Caco-2 (cell line): ENCODE results near the gene EML4. TPM values are rescaled to one million over a fixed set of nuclear protein-coding genes. Genes with fewer than 3 reads are reported as not detected.
"Not testable (repeated sequence)": the region's sequence is repeated elsewhere in the genome, so short reads cannot be mapped to it uniquely, and the experiment has no call there.

ENCODE experiments used
- BruUV-seq: library from RNA; stranded (reverse); fragments of 400-500 nt; replicated peaks from 2 replicates; lab custom pipeline; 2021; lab: Mats Ljungman, UMichigan
- CTCF ChIA-PET: fragments of 300-600 bp; sonication (Branson Sonifier 250); formaldehyde crosslinking; loops from one replicate; lab custom pipeline; 2022; ENCODE audit warnings: antibody characterized with exemption; lab: Charles Lee
- POLR2A ChIA-PET: fragments of 300-600 bp; sonication (Branson Sonifier 250); formaldehyde crosslinking; loops from one replicate; lab custom pipeline; 2022; ENCODE audit warnings: antibody characterized with exemption; lab: Charles Lee
- DNase-seq, 2 experiments: peaks; one replicate each; pipeline versions ENCODE4 v3.0.0 to v3.0.0-alpha.2; 2020 to 2022
- H3K27me3 ChIP-seq: replicated peaks from 2 replicates; pipeline ENCODE4 v1.6.0; 2011; ENCODE audit warnings: low read length; ENCODE audit not compliant: control insufficient read depth, insufficient read depth
- H3K36me3 ChIP-seq: 2 replicates; pipeline ENCODE4 v1.5.1; 2011; ENCODE audit warnings: low read length; ENCODE audit not compliant: control insufficient read depth, insufficient read depth
- H3K4me1 ChIP-seq: fragments of 250-450 bp; sonication (Bioruptor Pico); 2 replicates; pipeline ENCODE4 v1.5.1; 2020; ENCODE audit warnings: mild to moderate bottlenecking
- H3K4me3 ChIP-seq: 2 replicates; pipeline ENCODE4 v1.5.1; 2011; ENCODE audit warnings: low read depth, mild to moderate bottlenecking, control low read depth, low read length
- H3K9me3 ChIP-seq: fragments of 250-450 bp; sonication (Bioruptor Pico); 2 replicates; pipeline ENCODE4 v1.5.1; 2020; ENCODE audit warnings: mild to moderate bottlenecking, moderate library complexity
- H3K27ac Mint-ChIP-seq: one replicate; pipeline ENCODE4 v1.8.0; 2022; ENCODE audit warnings: mixed read lengths; ENCODE audit not compliant: unreplicated experiment
- H3K27me3 Mint-ChIP-seq: one replicate; pipeline ENCODE4 v1.8.0; 2022; ENCODE audit warnings: mixed read lengths; ENCODE audit not compliant: insufficient read depth, unreplicated experiment
- H3K36me3 Mint-ChIP-seq: one replicate; pipeline ENCODE4 v1.8.0; 2022; ENCODE audit warnings: mild to moderate bottlenecking, mixed read lengths; ENCODE audit not compliant: insufficient read depth, unreplicated experiment
- H3K4me1 Mint-ChIP-seq: one replicate; pipeline ENCODE4 v1.8.0; 2022; ENCODE audit warnings: low read depth, mixed read lengths; ENCODE audit not compliant: unreplicated experiment
- H3K4me3 Mint-ChIP-seq: one replicate; pipeline ENCODE4 v1.8.0; 2022; ENCODE audit warnings: mild to moderate bottlenecking, moderate library complexity, mixed read lengths; ENCODE audit not compliant: unreplicated experiment
- H3K9me3 Mint-ChIP-seq: one replicate; pipeline ENCODE4 v1.8.0; 2022; ENCODE audit warnings: mixed read lengths; ENCODE audit not compliant: unreplicated experiment
- CTCF ChIP-seq, 2 experiments: fragments of 200-600 bp in 1 of 2; IDR thresholded peaks; 1 replicate in 1 of 2; 2 replicates in 1 of 2; pipeline versions ENCODE4 v1.5.1 to v1.8.0; 2011 to 2022; ENCODE audit warnings: antibody characterized with exemption in 1 of 2, control low read depth in 1 of 2, inconsistent platforms in 1 of 2, low read depth in 1 of 2, low read length in 1 of 2, mild to moderate bottlenecking in 1 of 2, moderate library complexity in 1 of 2; ENCODE audit not compliant: insufficient read depth in 1 of 2, severe bottlenecking in 1 of 2, unreplicated experiment in 1 of 2
- intact Hi-C: fragments of 100-400 bp; cut with micrococcal nuclease; formaldehyde crosslinking; loops from one replicate; pipeline ENCODE4 v1.10.0; 2022; ENCODE audit not compliant: unreplicated experiment
- total RNA-seq: library from RNA; stranded (reverse); gene quantifications from 2 replicates; pipeline ENCODE4 v1.2.3, GENCODE V29; 2022

The EML4 gene
- total RNA-seq, 1 experiment from 2014 or later: 125 TPM

GRCh38 chr2:42270757-42271156 lies 101.6 kb downstream of the EML4 start:
- peaks cover 21% of the 10 kb centered on the region for H3K36me3 Mint-ChIP-seq
- H3K9me3 ChIP-seq: no peaks in the 10 kb centered on the region
- H3K27me3 ChIP-seq: no peaks in the 10 kb centered on the region
- H3K36me3 ChIP-seq: no peaks in the 10 kb centered on the region; the same call in 1 of the 2 replicates
- no peak for DNase-seq
- H3K4me3 ChIP-seq: no peak overlapping the region
- intact Hi-C loops: no loop called here
- no peaks in the 10 kb centered on the region for H3K4me1 Mint-ChIP-seq
- CTCF ChIA-PET: no interaction called here
- POLR2A ChIA-PET: no interaction called here
- no peak overlapping the region for H3K27ac Mint-ChIP-seq
- H3K4me3 Mint-ChIP-seq: no peak overlapping the region
- H3K9me3 Mint-ChIP-seq: no peaks in the 10 kb centered on the region
- no TSS peak for BruUV-seq
- no peak for TF ChIP-seq CTCF (IDR thresholded peaks at IDR 0.05; ENCODE audit: insufficient read depth in 1 of 2, low read depth in 1 of 2, low read length in 1 of 2, severe bottlenecking in 1 of 2, unreplicated experiment in 1 of 2)
- no peaks in the 10 kb centered on the region for H3K27me3 Mint-ChIP-seq
- H3K4me1 ChIP-seq: no peaks in the 10 kb centered on the region

- H3K4me1 ChIP-seq, H3K36me3 ChIP-seq, POLR2A ChIA-PET, H3K4me3 Mint-ChIP-seq, H3K9me3 Mint-ChIP-seq, H3K27me3 Mint-ChIP-seq, H3K9me3 ChIP-seq, H3K27ac Mint-ChIP-seq, CTCF ChIA-PET, H3K27me3 ChIP-seq, H3K4me1 Mint-ChIP-seq, intact Hi-C loops, H3K4me3 ChIP-seq, BruUV-seq, DNase-seq: not testable (repeated sequence)
- H3K36me3 Mint-ChIP-seq: peaks cover 21% of the 10 kb centered on the region
Measured at GRCh38 chr2:42271246-42271645, 102.1 kb downstream of the EML4 start.

GRCh38 chr2:42274863-42275262 lies 105.7 kb downstream of the EML4 start:
- TF ChIP-seq CTCF (IDR thresholded peaks at IDR 0.05; ENCODE audit: insufficient read depth in 1 of 2, low read depth in 1 of 2, low read length in 1 of 2, severe bottlenecking in 1 of 2, unreplicated experiment in 1 of 2): no peak
- no peaks in the 10 kb centered on the region for H3K9me3 ChIP-seq
- Mint-ChIP-seq H3K9me3 (no peaks in the 10 kb centered on the region), H3K27ac (no peak overlapping the region), H3K27me3 (no peaks in the 10 kb centered on the region), H3K36me3 (peaks cover 33% of the 10 kb centered on the region), H3K4me1 (no peaks in the 10 kb centered on the region), H3K4me3 (no peak overlapping the region)
- ChIA-PET CTCF (no interaction called here), POLR2A (interaction anchor here (0.6 kb wide), 1 partner anchor 16 kb away, joined by 4 read pairs; no protein-coding TSS in a partner anchor)
- BruUV-seq: no TSS peak
- no peaks in the 10 kb centered on the region for H3K27me3 ChIP-seq
- H3K36me3 ChIP-seq: no peaks in the 10 kb centered on the region; the same call in 1 of the 2 replicates
- H3K4me1 ChIP-seq: no peaks in the 10 kb centered on the region
- intact Hi-C loops: no loop called here
- H3K4me3 ChIP-seq: no peak overlapping the region
- no peak for DNase-seq
